Activated CD4-positive, alpha-beta memory T cell treated with anti-CD3 and anti-CD28 coated beads, Interleukin-2, amount 10 ng/mL, durations not matched to agents 7 days and 5 days (primary cell): Measurements from ENCODE around the gene SNX17. TPM values are rescaled to one million over a fixed set of nuclear protein-coding genes. Genes with fewer than 3 reads are reported as not detected.
A peak's percentile ranks its signal among the peaks of the same experiment; 100 is the strongest.

Experiments
- CTCF ChIA-PET: fragments of 350-600 bp; sonication (Branson Sonifier 250); formaldehyde crosslinking; loops from one replicate; lab custom pipeline; 2021; ENCODE audit warnings: antibody characterized with exemption, inconsistent platforms; lab: Charles Lee
- POLR2A ChIA-PET: fragments of 350-600 bp; sonication (Branson Sonifier 250); formaldehyde crosslinking; loops from one replicate; lab custom pipeline; 2021; ENCODE audit warnings: antibody characterized with exemption; lab: Charles Lee
- DNase-seq: peaks from one replicate; pipeline ENCODE4 v3.0.0-alpha.2; 2020
- H3K27ac Mint-ChIP-seq: one replicate; pipeline ENCODE4 v1.8.0; 2021; ENCODE audit warnings: mild to moderate bottlenecking, mixed read lengths
- H3K27me3 Mint-ChIP-seq: one replicate; pipeline ENCODE4 v1.8.0; 2021; ENCODE audit warnings: mixed read lengths
- H3K36me3 Mint-ChIP-seq: one replicate; pipeline ENCODE4 v1.8.0; 2021; ENCODE audit warnings: low read depth, mixed read lengths
- H3K4me1 Mint-ChIP-seq: one replicate; pipeline ENCODE4 v1.8.0; 2021; ENCODE audit warnings: mixed read lengths
- H3K4me3 Mint-ChIP-seq: one replicate; pipeline ENCODE4 v1.8.0; 2021; ENCODE audit warnings: mild to moderate bottlenecking, mixed read lengths
- H3K9me3 Mint-ChIP-seq: one replicate; pipeline ENCODE4 v1.8.0; 2021; ENCODE audit warnings: mixed read lengths
- total RNA-seq, 2 experiments: library from RNA; stranded (reverse); gene quantifications; one replicate each; pipeline ENCODE4 v1.2.3, GENCODE V29; 2021

Gene SNX17, protein sequence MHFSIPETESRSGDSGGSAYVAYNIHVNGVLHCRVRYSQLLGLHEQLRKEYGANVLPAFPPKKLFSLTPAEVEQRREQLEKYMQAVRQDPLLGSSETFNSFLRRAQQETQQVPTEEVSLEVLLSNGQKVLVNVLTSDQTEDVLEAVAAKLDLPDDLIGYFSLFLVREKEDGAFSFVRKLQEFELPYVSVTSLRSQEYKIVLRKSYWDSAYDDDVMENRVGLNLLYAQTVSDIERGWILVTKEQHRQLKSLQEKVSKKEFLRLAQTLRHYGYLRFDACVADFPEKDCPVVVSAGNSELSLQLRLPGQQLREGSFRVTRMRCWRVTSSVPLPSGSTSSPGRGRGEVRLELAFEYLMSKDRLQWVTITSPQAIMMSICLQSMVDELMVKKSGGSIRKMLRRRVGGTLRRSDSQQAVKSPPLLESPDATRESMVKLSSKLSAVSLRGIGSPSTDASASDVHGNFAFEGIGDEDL
- total RNA-seq, result 100 to 1,000 TPM; 116 to 123 TPM

GRCh38 chr2:27370026-27370815 is at the start of gene SNX17, which contains the start of gene EIF2B4:
TSS of gene SNX17 (plus strand) at chr2:27370616. CDS start at chr2:27370744, 128 bp downstream.
TSS of gene EIF2B4 (minus strand) at chr2:27370338. CDS start at chr2:27370314, 24 bp downstream.
- POLR2A ChIA-PET, result interaction anchor here (0.9 to 5.4 kb wide), 18 partner anchors 10 to 585 kb away, joined by 3 to 96 read pairs (median 7); partner anchors contain the start of genes CCDC121, CENPA, GPN1 and GTF3C2
- H3K36me3 Mint-ChIP-seq, result peaks cover 70% of the 10 kb centered on the region

DNA sequence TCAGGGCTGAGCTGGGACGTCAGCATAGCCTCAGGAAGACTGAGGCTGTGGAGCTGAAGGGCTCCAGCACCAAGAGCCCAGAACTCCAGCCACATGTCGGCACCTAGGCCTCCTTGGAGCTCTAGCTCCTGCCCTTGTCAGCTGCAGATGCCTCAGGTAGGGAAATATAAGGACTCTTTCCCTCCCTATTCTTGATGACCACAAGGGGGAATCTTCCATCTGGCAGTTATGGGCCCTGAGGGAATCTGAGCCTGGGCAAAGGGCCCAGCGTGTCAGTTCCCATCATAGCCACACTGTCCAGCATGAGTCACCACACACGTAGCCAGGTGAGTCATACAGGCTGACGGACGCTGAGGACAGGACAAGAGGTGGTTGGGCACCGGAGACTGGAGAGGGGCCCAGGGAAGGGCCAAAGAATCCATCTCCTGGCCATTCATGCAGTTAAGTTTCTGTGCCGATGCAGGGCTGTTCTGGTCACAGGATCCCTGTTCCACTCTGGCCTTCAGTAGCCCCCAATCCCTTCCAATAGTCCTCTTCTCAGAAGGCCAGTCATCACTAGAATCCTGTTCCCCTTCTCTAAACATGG is 49.4 kb upstream of the SNX17 start:
- Mint-ChIP-seq H3K27me3 (no peaks in the 10 kb centered on the region), H3K4me3 (no peak overlapping the region), H3K36me3 (peaks cover 11% of the 10 kb centered on the region), H3K9me3 (no peaks in the 10 kb centered on the region), H3K4me1 (peaks cover 22% of the 10 kb centered on the region), H3K27ac (no peak overlapping the region)
- ChIA-PET POLR2A (interaction anchor here (3.1 to 3.4 kb wide), 2 partner anchors 35 to 58 kb away, joined by 17 to 22 read pairs; partner anchors contain the start of genes GTF3C2 and ZNF513), CTCF (interaction anchor here (1.6 to 5.1 kb wide), 3 partner anchors 9 to 49 kb away, joined by 3 to 27 read pairs (median 3); partner anchors contain the start of genes EIF2B4 and SNX17)
- DNase-seq, result no peak

More at GRCh38 chr2:27370026-27370815, at the start of gene SNX17, which contains the start of gene EIF2B4:
- Mint-ChIP-seq H3K9me3 (no peaks in the 10 kb centered on the region), H3K27ac (peak within 1 kb of the TSS; percentile 93), H3K27me3 (no peaks in the 10 kb centered on the region), H3K4me3 (peak within 1 kb of the TSS; percentile 88), H3K4me1 (peaks cover 45% of the 10 kb centered on the region)
- peak; percentile 100 for DNase-seq
- CTCF ChIA-PET, result interaction anchor here (0.6 to 2.8 kb wide), 15 partner anchors 10 to 313 kb away, joined by 3 to 19 read pairs (median 4); partner anchors contain the start of genes GTF3C2, MPV17, NRBP1 and PPM1G

- peak overlapping the region; percentile 79 for H3K27ac Mint-ChIP-seq
- H3K4me1 Mint-ChIP-seq, result peaks cover 22% of the 10 kb centered on the region
- ChIA-PET POLR2A (interaction anchor here (0.8 to 3.4 kb wide), 22 partner anchors 8 to 341 kb away, joined by 3 to 22 read pairs (median 6); partner anchors contain the start of genes AGBL5, GTF3C2, OST4 and PPM1G), CTCF (interaction anchor here (0.9 to 3.0 kb wide), 7 partner anchors 10 to 361 kb away, joined by 3 to 19 read pairs (median 3); partner anchors contain the start of gene TRIM54)
- H3K27me3 Mint-ChIP-seq, result no peaks in the 10 kb centered on the region
- peak; percentile 31 for DNase-seq
- peak overlapping the region; percentile 97 for H3K4me3 Mint-ChIP-seq
- H3K9me3 Mint-ChIP-seq, result no peaks in the 10 kb centered on the region
- peaks cover 23% of the 10 kb centered on the region for H3K36me3 Mint-ChIP-seq
Measured at GRCh38 chr2:27322301-27322765, 48.1 kb upstream of the SNX17 start.

GRCh38 chr2:27322766-27323595 is 47.4 kb upstream of the SNX17 start, which contains the start of gene MPV17:
TSS of gene MPV17 (minus strand) at chr2:27323097. CDS start at chr2:27322517, 580 bp downstream.
- ChIA-PET CTCF (interaction anchor here (0.9 to 3.0 kb wide), 8 partner anchors 20 to 360 kb away, joined by 3 to 19 read pairs (median 4); partner anchors contain the start of gene TRIM54), POLR2A (interaction anchor here (0.8 to 3.4 kb wide), 25 partner anchors 8 to 536 kb away, joined by 3 to 22 read pairs (median 5); partner anchors contain the start of genes AGBL5, GTF3C2, OST4 and PPM1G)
- peak within 1 kb of the TSS; percentile 79 for H3K27ac Mint-ChIP-seq
- H3K4me1 Mint-ChIP-seq, result peaks cover 22% of the 10 kb centered on the region
- peaks cover 26% of the 10 kb centered on the region for H3K36me3 Mint-ChIP-seq
- DNase-seq, result peak; percentile 91
- no peaks in the 10 kb centered on the region for H3K9me3 Mint-ChIP-seq
- peak within 1 kb of the TSS; percentile 97 for H3K4me3 Mint-ChIP-seq
- no peaks in the 10 kb centered on the region for H3K27me3 Mint-ChIP-seq

GRCh38 chr2:27323596-27324285 is 46.7 kb upstream of the SNX17 start:
- Mint-ChIP-seq H3K36me3 (peaks cover 33% of the 10 kb centered on the region), H3K4me1 (peaks cover 22% of the 10 kb centered on the region), H3K4me3 (peak overlapping the region; percentile 97), H3K9me3 (no peaks in the 10 kb centered on the region), H3K27me3 (no peaks in the 10 kb centered on the region), H3K27ac (peak overlapping the region; percentile 79)
- ChIA-PET POLR2A (interaction anchor here (0.8 to 3.4 kb wide), 16 partner anchors 9 to 537 kb away, joined by 3 to 22 read pairs (median 8); partner anchors contain the start of genes GTF3C2, PPM1G, SLC4A1AP and SNX17), CTCF (interaction anchor here (1.0 to 3.0 kb wide), 5 partner anchors 20 to 360 kb away, joined by 3 to 19 read pairs (median 6); no protein-coding TSS in a partner anchor)
- no peak for DNase-seq

GRCh38 chr2:27324720-27325119 is 45.7 kb upstream of the SNX17 start:
- DNase-seq, result no peak
- H3K9me3 Mint-ChIP-seq, result no peaks in the 10 kb centered on the region
- CTCF ChIA-PET, result interaction anchor here (1.3 to 3.0 kb wide), 2 partner anchors 22 to 68 kb away, joined by 4 to 19 read pairs; no protein-coding TSS in a partner anchor
- H3K4me1 Mint-ChIP-seq, result peaks cover 22% of the 10 kb centered on the region
- peaks cover 37% of the 10 kb centered on the region for H3K36me3 Mint-ChIP-seq
- POLR2A ChIA-PET, result interaction anchor here (1.3 kb wide), 1 partner anchor 339 kb away, joined by 3 read pairs; the partner anchor contains the start of genes SLC4A1AP and SUPT7L
- H3K27me3 Mint-ChIP-seq, result no peaks in the 10 kb centered on the region
- no peak overlapping the region for H3K4me3 Mint-ChIP-seq
- H3K27ac Mint-ChIP-seq, result peak overlapping the region; percentile 4

DNA sequence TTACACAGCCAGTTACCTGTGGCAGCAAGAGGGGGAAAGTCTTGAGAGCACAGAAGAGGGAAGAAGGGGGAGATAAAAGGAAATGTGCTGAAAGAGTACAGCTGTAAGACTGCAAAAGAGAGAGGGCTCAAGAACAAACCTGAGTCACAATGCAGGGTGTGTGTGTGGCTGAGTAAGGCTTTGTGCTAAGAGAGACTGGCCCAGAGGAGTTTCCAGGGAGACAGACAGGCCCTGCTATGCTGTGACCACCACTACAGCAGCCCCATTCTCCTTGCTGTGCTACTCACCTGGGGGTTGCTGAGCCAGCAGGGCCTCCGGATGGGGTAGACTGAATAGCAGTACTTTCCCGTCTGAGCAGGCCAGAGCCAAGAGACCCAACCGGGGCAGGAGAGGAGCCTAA is 35.1 kb upstream of the SNX17 start:
- H3K4me1 Mint-ChIP-seq, result no peaks in the 10 kb centered on the region
- H3K27me3 Mint-ChIP-seq, result no peaks in the 10 kb centered on the region
- CTCF ChIA-PET, result no interaction called here
- no peak for DNase-seq
- peaks cover 46% of the 10 kb centered on the region for H3K36me3 Mint-ChIP-seq
- no peak overlapping the region for H3K27ac Mint-ChIP-seq
- POLR2A ChIA-PET, result interaction anchor here (2.6 kb wide), 1 partner anchor 12 kb away, joined by 6 read pairs; the partner anchor contains the start of gene MPV17
- no peaks in the 10 kb centered on the region for H3K9me3 Mint-ChIP-seq
- H3K4me3 Mint-ChIP-seq, result no peak overlapping the region

DNA sequence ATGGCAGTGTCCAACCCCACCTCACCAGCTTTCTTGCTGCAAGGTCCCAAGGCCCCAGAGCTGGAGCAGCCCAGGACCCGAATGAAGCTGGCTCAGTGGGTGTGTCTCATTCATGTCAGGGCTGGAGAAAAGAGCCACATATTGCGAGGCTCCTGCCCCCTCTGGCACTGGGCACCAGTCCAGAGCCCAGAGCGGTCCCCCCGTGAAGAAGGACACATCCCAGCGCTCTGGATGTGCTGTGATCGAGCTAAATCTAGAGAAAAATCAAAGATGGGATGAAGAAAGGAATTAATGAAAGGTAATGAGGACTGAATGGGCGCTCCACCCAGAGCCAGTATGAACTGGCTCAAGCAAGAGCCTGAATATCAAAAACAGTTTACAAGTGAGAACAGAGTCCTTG is 34.2 kb upstream of the SNX17 start:
- ChIA-PET POLR2A (interaction anchor here (1.4 to 2.6 kb wide), 2 partner anchors 13 to 20 kb away, joined by 4 to 6 read pairs; partner anchors contain the start of genes GTF3C2 and MPV17), CTCF (no interaction called here)
- DNase-seq, result no peak
- Mint-ChIP-seq H3K4me3 (no peak overlapping the region), H3K27me3 (no peaks in the 10 kb centered on the region), H3K27ac (no peak overlapping the region), H3K4me1 (no peaks in the 10 kb centered on the region), H3K36me3 (peaks cover 52% of the 10 kb centered on the region), H3K9me3 (no peaks in the 10 kb centered on the region)

- peaks cover 21% of the 10 kb centered on the region for H3K4me1 Mint-ChIP-seq
- no peaks in the 10 kb centered on the region for H3K27me3 Mint-ChIP-seq
- no peak overlapping the region for H3K4me3 Mint-ChIP-seq
- CTCF ChIA-PET, result no interaction called here
- DNase-seq, result no peak
- no peak overlapping the region for H3K27ac Mint-ChIP-seq
- peaks cover 25% of the 10 kb centered on the region for H3K36me3 Mint-ChIP-seq
- no peaks in the 10 kb centered on the region for H3K9me3 Mint-ChIP-seq
- POLR2A ChIA-PET, result no interaction called here
Measured at GRCh38 chr2:27347641-27348040, 22.8 kb upstream of the SNX17 start.

- peaks cover 15% of the 10 kb centered on the region for H3K36me3 Mint-ChIP-seq
Measured at GRCh38 chr2:27350106-27350693, 20.2 kb upstream of the SNX17 start.

More at GRCh38 chr2:27350106-27350693, 20.2 kb upstream of the SNX17 start:
- no peak for DNase-seq
- ChIA-PET POLR2A (interaction anchor here (2.6 to 2.8 kb wide), 2 partner anchors 20 to 27 kb away, joined by 11 to 12 read pairs; partner anchors contain the start of genes EIF2B4, MPV17 and SNX17), CTCF (interaction anchor here (0.6 to 1.7 kb wide), 3 partner anchors 19 to 116 kb away, joined by 3 to 5 read pairs (median 3); partner anchors contain the start of gene EIF2B4)
- Mint-ChIP-seq H3K4me3 (no peak overlapping the region), H3K27me3 (no peaks in the 10 kb centered on the region), H3K27ac (no peak overlapping the region), H3K9me3 (no peaks in the 10 kb centered on the region), H3K4me1 (peaks cover 38% of the 10 kb centered on the region)
